ENCODE results near the gene PON3. TPM values are rescaled to one million over a fixed set of nuclear protein-coding genes. Genes with fewer than 3 reads are reported as not detected.

PON3 gene
- total RNA-seq, 2 experiments from 2014 or later, result not detected

GRCh38 chr7:95368235-95368634 lies 27.9 kb downstream of the PON3 start:
- Histone ChIP-seq H4K20me1 (ENCODE audit: insufficient read depth, low read length) (no peaks in the 10 kb centered on the region), H3K79me2 (ENCODE audit: insufficient read depth, low read depth, low read length) (no peaks in the 10 kb centered on the region), H2AFZ (ENCODE audit: low read length) (no peak overlapping the region), H3K9me3 (ENCODE audit: low read length) (no peaks in the 10 kb centered on the region), H3K36me3 (ENCODE audit: insufficient read depth, low read length) (no peaks in the 10 kb centered on the region), H3K4me2 (ENCODE audit: low read length) (no peak overlapping the region), H3K4me1 (ENCODE audit: insufficient read depth, low read length, poor library complexity, severe bottlenecking) (no peaks in the 10 kb centered on the region), H3K4me3 (ENCODE audit: low read depth, low read length, poor library complexity, severe bottlenecking) (no peak overlapping the region), H3K9me2 (ENCODE audit: insufficient read depth, low read length) (no peaks in the 10 kb centered on the region), H3K27ac (ENCODE audit: low read depth, low read length, poor library complexity, severe bottlenecking) (no peak overlapping the region)
- intact Hi-C loops (cut with micrococcal nuclease; ENCODE audit: unreplicated experiment), result no loop called here
- no TSS peak for BruUV-seq (replicated peaks)
- ChIA-PET POLR2A (no interaction called here), CTCF (ENCODE audit: unreplicated experiment) (interaction anchor here (0.8 kb wide), 1 partner anchor 108 kb away, joined by 3 read pairs; no protein-coding TSS in a partner anchor)
- no peak for TF ChIP-seq EZH2phosphoT487 (IDR thresholded peaks at IDR 0.05; ENCODE audit: borderline replicate concordance, low read depth, low read length)
- TF ChIP-seq, protein P1, sequence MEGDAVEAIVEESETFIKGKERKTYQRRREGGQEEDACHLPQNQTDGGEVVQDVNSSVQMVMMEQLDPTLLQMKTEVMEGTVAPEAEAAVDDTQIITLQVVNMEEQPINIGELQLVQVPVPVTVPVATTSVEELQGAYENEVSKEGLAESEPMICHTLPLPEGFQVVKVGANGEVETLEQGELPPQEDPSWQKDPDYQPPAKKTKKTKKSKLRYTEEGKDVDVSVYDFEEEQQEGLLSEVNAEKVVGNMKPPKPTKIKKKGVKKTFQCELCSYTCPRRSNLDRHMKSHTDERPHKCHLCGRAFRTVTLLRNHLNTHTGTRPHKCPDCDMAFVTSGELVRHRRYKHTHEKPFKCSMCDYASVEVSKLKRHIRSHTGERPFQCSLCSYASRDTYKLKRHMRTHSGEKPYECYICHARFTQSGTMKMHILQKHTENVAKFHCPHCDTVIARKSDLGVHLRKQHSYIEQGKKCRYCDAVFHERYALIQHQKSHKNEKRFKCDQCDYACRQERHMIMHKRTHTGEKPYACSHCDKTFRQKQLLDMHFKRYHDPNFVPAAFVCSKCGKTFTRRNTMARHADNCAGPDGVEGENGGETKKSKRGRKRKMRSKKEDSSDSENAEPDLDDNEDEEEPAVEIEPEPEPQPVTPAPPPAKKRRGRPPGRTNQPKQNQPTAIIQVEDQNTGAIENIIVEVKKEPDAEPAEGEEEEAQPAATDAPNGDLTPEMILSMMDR (conservative IDR thresholded peaks at IDR 0.05; ENCODE audit: low read length), result no peak
- no peak for DNase-seq (ENCODE audit: low spot score)

- no peak for TF ChIP-seq EZH2phosphoT487 (IDR thresholded peaks at IDR 0.05; ENCODE audit: borderline replicate concordance, low read depth, low read length)
- TF ChIP-seq, protein P1 (conservative IDR thresholded peaks at IDR 0.05; ENCODE audit: low read length), result no peak
- Histone ChIP-seq H3K4me1 (ENCODE audit: insufficient read depth, low read length, poor library complexity, severe bottlenecking) (no peaks in the 10 kb centered on the region), H4K20me1 (ENCODE audit: insufficient read depth, low read length) (no peaks in the 10 kb centered on the region), H3K4me2 (ENCODE audit: low read length) (no peak overlapping the region), H3K36me3 (ENCODE audit: insufficient read depth, low read length) (no peaks in the 10 kb centered on the region), H3K4me3 (ENCODE audit: low read depth, low read length, poor library complexity, severe bottlenecking) (no peak overlapping the region), H3K27ac (ENCODE audit: low read depth, low read length, poor library complexity, severe bottlenecking) (no peak overlapping the region), H3K9me3 (ENCODE audit: low read length) (no peaks in the 10 kb centered on the region), H3K9me2 (ENCODE audit: insufficient read depth, low read length) (no peaks in the 10 kb centered on the region), H2AFZ (ENCODE audit: low read length) (no peak overlapping the region), H3K79me2 (ENCODE audit: insufficient read depth, low read depth, low read length) (no peaks in the 10 kb centered on the region)
- no TSS peak for BruUV-seq (replicated peaks)
- ChIA-PET POLR2A (no interaction called here), CTCF (ENCODE audit: unreplicated experiment) (interaction anchor here (0.8 kb wide), 1 partner anchor 109 kb away, joined by 3 read pairs; no protein-coding TSS in a partner anchor)
- DNase-seq (ENCODE audit: low spot score), result no peak
- intact Hi-C loops (cut with micrococcal nuclease; ENCODE audit: unreplicated experiment), result no loop called here
These were observed 28.6 kb downstream of the PON3 start for GRCh38 chr7:95367606-95368005.

DNA sequence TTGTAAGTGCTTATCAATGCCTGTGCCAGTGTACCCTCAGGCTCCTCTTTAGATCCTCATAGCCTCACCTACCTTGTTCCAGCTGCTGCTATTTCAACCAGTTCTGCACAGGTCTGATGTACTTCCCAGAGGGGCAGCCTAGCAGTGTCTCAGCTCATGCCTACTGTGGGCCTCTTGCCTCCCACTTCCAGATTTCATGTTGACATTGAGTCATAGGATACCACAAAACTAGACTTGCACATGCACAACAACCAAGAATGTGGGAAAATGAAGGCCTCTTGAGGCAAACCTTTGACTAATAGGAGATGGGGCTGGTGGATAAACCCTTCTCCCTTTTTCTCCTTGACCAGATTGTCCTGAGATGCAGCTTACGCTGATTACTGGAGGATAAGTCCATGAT lies 31.0 kb downstream of the PON3 start:
- BruUV-seq (replicated peaks), result no TSS peak
- H3K4me1 ChIP-seq (ENCODE audit: insufficient read depth, low read length, poor library complexity, severe bottlenecking), result no peaks in the 10 kb centered on the region
- no peaks in the 10 kb centered on the region for H3K9me2 ChIP-seq (ENCODE audit: insufficient read depth, low read length)
- H2AFZ ChIP-seq (ENCODE audit: low read length), result no peak overlapping the region
- TF ChIP-seq, protein P1 (conservative IDR thresholded peaks at IDR 0.05; ENCODE audit: low read length), result no peak
- TF ChIP-seq EZH2phosphoT487 (IDR thresholded peaks at IDR 0.05; ENCODE audit: borderline replicate concordance, low read depth, low read length), result no peak
- DNase-seq (ENCODE audit: low spot score), result no peak
- no peaks in the 10 kb centered on the region for H3K36me3 ChIP-seq (ENCODE audit: insufficient read depth, low read length)
- H3K9me3 ChIP-seq (ENCODE audit: low read length), result no peaks in the 10 kb centered on the region
- no peak overlapping the region for H3K4me3 ChIP-seq (ENCODE audit: low read depth, low read length, poor library complexity, severe bottlenecking)
- no peak overlapping the region for H3K4me2 ChIP-seq (ENCODE audit: low read length)
- no peaks in the 10 kb centered on the region for H4K20me1 ChIP-seq (ENCODE audit: insufficient read depth, low read length)
- no peak overlapping the region for H3K27ac ChIP-seq (ENCODE audit: low read depth, low read length, poor library complexity, severe bottlenecking)
- CTCF ChIA-PET (ENCODE audit: unreplicated experiment), result interaction anchor here (0.7 kb wide), 1 partner anchor 8 kb away, joined by 3 read pairs; no protein-coding TSS in a partner anchor
- POLR2A ChIA-PET, result no interaction called here
- intact Hi-C loops (cut with micrococcal nuclease; ENCODE audit: unreplicated experiment), result no loop called here
- no peaks in the 10 kb centered on the region for H3K79me2 ChIP-seq (ENCODE audit: insufficient read depth, low read depth, low read length)

Data from OCI-LY7 (cell line).